Astrocyte (in vitro differentiated cells and primary cell): ENCODE results near the gene RANBP3. TPM values are rescaled to one million over a fixed set of nuclear protein-coding genes. Genes with fewer than 3 reads are reported as not detected.

Source experiments
- DNase-seq: peaks from one replicate; pipeline ENCODE4 v3.0.0-alpha.2; 2010; ENCODE audit warnings: low read depth
- FAIRE-seq: peaks from 2 replicates; lab custom pipeline; 2011; peaks lifted over from hg19 to GRCh38; lab: Jason Lieb, UNC
- H2AFZ ChIP-seq: 2 replicates; pipeline ENCODE4 v1.6.0; 2012; ENCODE audit warnings: low read depth, low read length, inconsistent platforms
- H3K27ac ChIP-seq: 2 replicates; pipeline ENCODE4 v1.5.1; 2011; ENCODE audit warnings: low read depth, low read length, inconsistent platforms
- H3K27me3 ChIP-seq: 2 replicates; pipeline ENCODE4 v1.6.0; 2011; ENCODE audit warnings: low read length, inconsistent platforms; ENCODE audit not compliant: insufficient read depth
- H3K36me3 ChIP-seq: 2 replicates; pipeline ENCODE4 v1.5.1; 2011; ENCODE audit warnings: low read length, inconsistent platforms; ENCODE audit not compliant: insufficient read depth
- H3K4me1 ChIP-seq: 2 replicates; pipeline ENCODE4 v1.5.1; 2011; ENCODE audit warnings: low read length, inconsistent platforms; ENCODE audit not compliant: insufficient read depth
- H3K4me2 ChIP-seq: 2 replicates; pipeline ENCODE4 v1.6.0; 2012; ENCODE audit warnings: low read length, inconsistent platforms
- H3K4me3 ChIP-seq: 2 replicates; pipeline ENCODE4 v1.5.1; 2011; ENCODE audit warnings: low read depth, mild to moderate bottlenecking, low read length, inconsistent platforms; ENCODE audit not compliant: insufficient read depth
- H3K79me2 ChIP-seq: 2 replicates; pipeline ENCODE4 v1.6.0; 2012; ENCODE audit warnings: mild to moderate bottlenecking, low read length, inconsistent platforms; ENCODE audit not compliant: insufficient read depth
- H3K9ac ChIP-seq: 2 replicates; pipeline ENCODE4 v1.6.0; 2012; ENCODE audit warnings: mild to moderate bottlenecking, low read length, inconsistent platforms
- H3K9me3 ChIP-seq: 2 replicates; pipeline ENCODE4 v1.5.1; 2012; ENCODE audit warnings: low read depth, mild to moderate bottlenecking, low read length, inconsistent platforms; ENCODE audit not compliant: insufficient read depth
- H4K20me1 ChIP-seq: 2 replicates; pipeline ENCODE4 v1.6.0; 2012; ENCODE audit warnings: low read length, inconsistent platforms; ENCODE audit not compliant: insufficient read depth
- H3K27ac Mint-ChIP-seq: one replicate; pipeline ENCODE4 v1.8.0; 2021; ENCODE audit warnings: mild to moderate bottlenecking, mixed read lengths; ENCODE audit not compliant: unreplicated experiment
- H3K27me3 Mint-ChIP-seq: one replicate; pipeline ENCODE4 v1.8.0; 2021; ENCODE audit warnings: low read depth, mixed read lengths; ENCODE audit not compliant: unreplicated experiment
- H3K36me3 Mint-ChIP-seq: one replicate; pipeline ENCODE4 v1.8.0; 2021; ENCODE audit warnings: low read depth, mixed read lengths; ENCODE audit not compliant: unreplicated experiment
- H3K4me1 Mint-ChIP-seq: one replicate; pipeline ENCODE4 v1.8.0; 2021; ENCODE audit warnings: low read depth, mixed read lengths; ENCODE audit not compliant: unreplicated experiment
- H3K4me3 Mint-ChIP-seq: one replicate; pipeline ENCODE4 v1.8.0; 2021; ENCODE audit warnings: mild to moderate bottlenecking, moderate library complexity, mixed read lengths; ENCODE audit not compliant: unreplicated experiment
- H3K9me3 Mint-ChIP-seq: one replicate; pipeline ENCODE4 v1.8.0; 2021; ENCODE audit warnings: mild to moderate bottlenecking, mixed read lengths; ENCODE audit not compliant: unreplicated experiment
- EZH2 ChIP-seq: IDR thresholded peaks from 2 replicates; pipeline ENCODE4 v1.6.1; 2012; ENCODE audit warnings: mild to moderate bottlenecking, low read length, inconsistent platforms; ENCODE audit not compliant: insufficient read depth
- total RNA-seq: library from RNA; stranded (reverse); gene quantifications from 2 replicates; pipeline ENCODE4 v1.2.1, GENCODE V29; 2021
- TF ChIP-seq, protein P1 (sequence below): IDR thresholded peaks from 2 replicates; pipeline ENCODE4 v1.5.1; 2011; ENCODE audit warnings: low read depth, mild to moderate bottlenecking, inconsistent platforms, low read length, moderate library complexity; ENCODE audit not compliant: insufficient read depth

Gene RANBP3
- total RNA-seq, 1 donor from 2014 or later = 70.5 TPM

DNA sequence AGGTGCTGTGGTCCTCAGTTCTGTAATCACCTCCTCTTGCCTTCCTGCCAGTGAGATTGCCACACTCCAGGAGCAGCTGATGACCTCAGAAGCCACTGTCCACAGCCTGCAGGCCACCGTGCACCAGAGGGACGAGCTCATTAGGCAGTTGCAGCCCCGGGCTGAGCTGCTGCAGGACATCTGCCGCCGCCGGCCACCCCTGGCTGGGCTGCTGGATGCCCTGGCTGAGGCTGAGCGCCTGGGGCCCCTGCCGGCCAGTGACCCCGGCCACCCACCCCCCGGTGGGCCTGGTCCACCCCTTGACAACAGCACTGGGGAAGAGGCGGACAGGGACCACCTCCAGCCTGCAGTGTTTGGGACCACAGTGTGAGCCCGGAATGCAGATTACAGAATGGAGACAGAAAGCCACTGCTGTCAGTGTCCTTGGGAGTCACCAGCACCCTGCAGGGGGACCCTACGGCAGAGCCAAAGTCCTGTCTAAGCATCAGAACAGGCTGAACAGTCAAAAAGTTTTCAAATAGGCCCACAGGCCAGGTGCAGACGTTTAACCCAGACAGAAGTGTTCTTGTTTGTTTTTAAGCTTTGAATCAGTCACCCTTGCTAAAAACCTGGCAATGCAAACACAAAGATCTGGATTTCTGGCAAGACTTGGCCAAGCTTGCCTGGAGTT is 69.0 kb downstream of the RANBP3 start:
- Mint-ChIP-seq H3K27me3 (no peaks in the 10 kb centered on the region), H3K27ac (no peak overlapping the region), H3K4me3 (no peak overlapping the region), H3K9me3 (no peaks in the 10 kb centered on the region), H3K36me3 (peaks cover 2% of the 10 kb centered on the region), H3K4me1 (no peaks in the 10 kb centered on the region)
- TF ChIP-seq EZH2 = no peak
- TF ChIP-seq, protein P1, sequence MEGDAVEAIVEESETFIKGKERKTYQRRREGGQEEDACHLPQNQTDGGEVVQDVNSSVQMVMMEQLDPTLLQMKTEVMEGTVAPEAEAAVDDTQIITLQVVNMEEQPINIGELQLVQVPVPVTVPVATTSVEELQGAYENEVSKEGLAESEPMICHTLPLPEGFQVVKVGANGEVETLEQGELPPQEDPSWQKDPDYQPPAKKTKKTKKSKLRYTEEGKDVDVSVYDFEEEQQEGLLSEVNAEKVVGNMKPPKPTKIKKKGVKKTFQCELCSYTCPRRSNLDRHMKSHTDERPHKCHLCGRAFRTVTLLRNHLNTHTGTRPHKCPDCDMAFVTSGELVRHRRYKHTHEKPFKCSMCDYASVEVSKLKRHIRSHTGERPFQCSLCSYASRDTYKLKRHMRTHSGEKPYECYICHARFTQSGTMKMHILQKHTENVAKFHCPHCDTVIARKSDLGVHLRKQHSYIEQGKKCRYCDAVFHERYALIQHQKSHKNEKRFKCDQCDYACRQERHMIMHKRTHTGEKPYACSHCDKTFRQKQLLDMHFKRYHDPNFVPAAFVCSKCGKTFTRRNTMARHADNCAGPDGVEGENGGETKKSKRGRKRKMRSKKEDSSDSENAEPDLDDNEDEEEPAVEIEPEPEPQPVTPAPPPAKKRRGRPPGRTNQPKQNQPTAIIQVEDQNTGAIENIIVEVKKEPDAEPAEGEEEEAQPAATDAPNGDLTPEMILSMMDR = no peak
- Histone ChIP-seq H4K20me1 (no peaks in the 10 kb centered on the region), H3K36me3 (no peaks in the 10 kb centered on the region), H3K4me2 (no peak overlapping the region), H3K9ac (no peak overlapping the region), H3K4me3 (no peak overlapping the region), H3K27ac (no peak overlapping the region), H3K27me3 (no peaks in the 10 kb centered on the region), H3K9me3 (no peaks in the 10 kb centered on the region), H2AFZ (no peak overlapping the region), H3K79me2 (no peaks in the 10 kb centered on the region), H3K4me1 (peaks cover 7% of the 10 kb centered on the region)
- FAIRE-seq (no peak), DNase-seq (no peak)

- H3K36me3 ChIP-seq = no peaks in the 10 kb centered on the region
- Mint-ChIP-seq H3K36me3 (peaks cover 2% of the 10 kb centered on the region), H3K4me3 (peak overlapping the region; percentile 60)
Observed at GRCh38 chr19:5907241-5907640, 70.7 kb downstream of the RANBP3 start.

More at GRCh38 chr19:5907241-5907640, 70.7 kb downstream of the RANBP3 start:
- peaks cover 13% of the 10 kb centered on the region for H3K4me1 ChIP-seq
- DNase-seq (no peak), FAIRE-seq (no peak)
- no peak overlapping the region for H3K4me3 ChIP-seq
- TF ChIP-seq EZH2 = no peak
- TF ChIP-seq, protein P1 = no peak
- no peak overlapping the region for H3K27ac Mint-ChIP-seq
- no peak overlapping the region for H3K4me2 ChIP-seq
- H3K9ac ChIP-seq = no peak overlapping the region
- no peak overlapping the region for H3K27ac ChIP-seq
- H3K9me3 ChIP-seq = no peaks in the 10 kb centered on the region
- H3K27me3 Mint-ChIP-seq = no peaks in the 10 kb centered on the region
- H4K20me1 ChIP-seq = peaks cover 9% of the 10 kb centered on the region
- H3K79me2 ChIP-seq = peaks cover 14% of the 10 kb centered on the region
- H2AFZ ChIP-seq = no peak overlapping the region
- peaks cover 4% of the 10 kb centered on the region for H3K4me1 Mint-ChIP-seq
- H3K9me3 Mint-ChIP-seq = no peaks in the 10 kb centered on the region
- H3K27me3 ChIP-seq = no peaks in the 10 kb centered on the region
